ENCODE measurements around the gene PSMD11. TPM values are rescaled to one million over a fixed set of nuclear protein-coding genes. Genes with fewer than 3 reads are reported as not detected.
A peak's percentile ranks its signal among the peaks of the same experiment; 100 is the strongest.

Gene PSMD11
- total and polyA plus RNA-seq, 2 of the 13 experiments (the other 11 are each of a cell fraction or from before 2014, with no cell fraction given), result 69.8 to 152 TPM

DNA sequence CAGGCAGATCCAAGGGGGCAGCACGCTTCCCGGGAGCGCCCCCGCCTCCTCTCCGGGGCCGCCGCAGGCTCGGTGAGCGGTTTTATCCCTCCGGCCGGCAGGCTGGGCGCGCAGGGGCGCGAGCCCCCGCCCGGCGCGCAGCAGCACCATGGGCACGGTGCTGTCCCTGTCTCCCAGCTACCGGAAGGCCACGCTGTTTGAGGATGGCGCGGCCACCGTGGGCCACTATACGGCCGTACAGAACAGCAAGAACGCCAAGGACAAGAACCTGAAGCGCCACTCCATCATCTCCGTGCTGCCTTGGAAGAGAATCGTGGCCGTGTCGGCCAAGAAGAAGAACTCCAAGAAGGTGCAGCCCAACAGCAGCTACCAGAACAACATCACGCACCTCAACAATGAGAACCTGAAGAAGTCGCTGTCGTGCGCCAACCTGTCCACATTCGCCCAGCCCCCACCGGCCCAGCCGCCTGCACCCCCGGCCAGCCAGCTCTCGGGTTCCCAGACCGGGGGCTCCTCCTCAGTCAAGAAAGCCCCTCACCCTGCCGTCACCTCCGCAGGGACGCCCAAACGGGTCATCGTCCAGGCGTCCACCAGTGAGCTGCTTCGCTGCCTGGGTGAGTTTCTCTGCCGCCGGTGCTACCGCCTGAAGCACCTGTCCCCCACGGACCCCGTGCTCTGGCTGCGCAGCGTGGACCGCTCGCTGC, 43.3 kb downstream of the PSMD11 start (continued):
- TF ChIP-seq, protein P1, sequence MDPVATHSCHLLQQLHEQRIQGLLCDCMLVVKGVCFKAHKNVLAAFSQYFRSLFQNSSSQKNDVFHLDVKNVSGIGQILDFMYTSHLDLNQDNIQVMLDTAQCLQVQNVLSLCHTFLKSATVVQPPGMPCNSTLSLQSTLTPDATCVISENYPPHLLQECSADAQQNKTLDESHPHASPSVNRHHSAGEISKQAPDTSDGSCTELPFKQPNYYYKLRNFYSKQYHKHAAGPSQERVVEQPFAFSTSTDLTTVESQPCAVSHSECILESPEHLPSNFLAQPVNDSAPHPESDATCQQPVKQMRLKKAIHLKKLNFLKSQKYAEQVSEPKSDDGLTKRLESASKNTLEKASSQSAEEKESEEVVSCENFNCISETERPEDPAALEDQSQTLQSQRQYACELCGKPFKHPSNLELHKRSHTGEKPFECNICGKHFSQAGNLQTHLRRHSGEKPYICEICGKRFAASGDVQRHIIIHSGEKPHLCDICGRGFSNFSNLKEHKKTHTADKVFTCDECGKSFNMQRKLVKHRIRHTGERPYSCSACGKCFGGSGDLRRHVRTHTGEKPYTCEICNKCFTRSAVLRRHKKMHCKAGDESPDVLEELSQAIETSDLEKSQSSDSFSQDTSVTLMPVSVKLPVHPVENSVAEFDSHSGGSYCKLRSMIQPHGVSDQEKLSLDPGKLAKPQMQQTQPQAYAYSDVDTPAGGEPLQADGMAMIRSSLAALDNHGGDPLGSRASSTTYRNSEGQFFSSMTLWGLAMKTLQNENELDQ (CRISPR knock-in tag; IDR thresholded peaks at IDR 0.05; ENCODE audit: borderline replicate concordance), result no peak
- TF ChIP-seq YEATS2 (CRISPR knock-in tag; IDR thresholded peaks at IDR 0.05; ENCODE audit: borderline replicate concordance), result no peak
- TF ChIP-seq, protein P2, sequence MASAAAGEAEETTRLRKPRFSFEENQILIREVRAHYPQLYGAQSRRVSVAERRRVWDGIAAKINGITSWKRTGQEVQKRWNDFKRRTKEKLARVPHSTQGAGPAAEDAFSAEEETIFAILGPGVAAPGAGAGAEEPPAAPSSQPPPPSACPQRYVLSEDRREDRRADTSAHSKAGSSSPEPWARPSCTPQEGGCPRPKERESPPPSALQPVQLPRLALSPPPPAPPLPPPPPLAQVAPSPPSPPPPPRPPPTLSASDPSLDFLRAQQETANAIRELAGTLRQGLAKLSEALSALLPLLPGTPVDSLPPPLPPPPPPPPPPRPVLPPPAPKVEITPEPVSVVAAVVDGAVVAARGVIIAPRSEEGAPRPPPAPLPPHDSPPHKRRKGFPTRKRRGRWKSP (CRISPR knock-in tag; IDR thresholded peaks at IDR 0.05), result peak; percentile 88
- TF ChIP-seq ZFX (CRISPR knock-in tag; IDR thresholded peaks at IDR 0.05; ENCODE audit: low read depth), result peak; percentile 46
- 0 out of 2 replicates have a peak, but pooled peaks have one; percentile 17 for TF ChIP-seq SALL1 (CRISPR knock-in tag; IDR thresholded peaks at IDR 0.05)
- no peak for TF ChIP-seq RAD51 (IDR thresholded peaks at IDR 0.05; ENCODE audit: borderline replicate concordance)
- TF ChIP-seq RBFOX2 (IDR thresholded peaks at IDR 0.05; ENCODE audit: low read depth, low read length), result peak; percentile 49; the same call in 1 of the 2 replicates
- TF ChIP-seq, protein P3, sequence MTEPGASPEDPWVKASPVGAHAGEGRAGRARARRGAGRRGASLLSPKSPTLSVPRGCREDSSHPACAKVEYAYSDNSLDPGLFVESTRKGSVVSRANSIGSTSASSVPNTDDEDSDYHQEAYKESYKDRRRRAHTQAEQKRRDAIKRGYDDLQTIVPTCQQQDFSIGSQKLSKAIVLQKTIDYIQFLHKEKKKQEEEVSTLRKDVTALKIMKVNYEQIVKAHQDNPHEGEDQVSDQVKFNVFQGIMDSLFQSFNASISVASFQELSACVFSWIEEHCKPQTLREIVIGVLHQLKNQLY (CRISPR knock-in tag; IDR thresholded peaks at IDR 0.05), result no peak
- no peak for TF ChIP-seq SUZ12 (IDR thresholded peaks at IDR 0.05; ENCODE audit: low read depth, low read length)
